ENCODE results near the gene FBXW7. TPM values are rescaled to one million over a fixed set of nuclear protein-coding genes. Genes with fewer than 3 reads are reported as not detected.

The FBXW7 gene
- total RNA-seq, 2 donors from 2014 or later = 34.5 to 40.5 TPM

DNA sequence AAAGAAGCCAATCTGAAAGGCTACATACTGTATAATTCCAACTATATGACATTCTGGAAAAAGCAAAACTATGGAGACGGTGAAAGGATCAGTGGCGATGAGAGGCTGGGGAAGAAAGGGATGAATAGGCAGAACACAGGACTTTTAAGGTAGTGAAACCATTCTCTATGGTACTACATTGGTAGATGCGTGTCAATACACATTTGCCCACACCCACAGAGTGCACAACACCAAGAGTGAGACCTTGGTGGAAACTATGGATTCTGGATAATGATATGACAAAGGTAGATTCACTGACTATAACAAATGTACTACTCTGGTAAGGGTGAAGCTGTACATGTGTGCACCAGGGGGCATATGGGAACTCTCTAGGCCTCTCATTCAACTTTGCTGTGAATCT, 134.5 kb downstream of the FBXW7 start:
- 93 to 100% methylated on average over 3 of the region's 3 CpGs for WGBS, 2 donors
- DNase-seq = no peak
- no peak for TF ChIP-seq POLR2A (IDR thresholded peaks at IDR 0.05)
- TF ChIP-seq, protein P1, sequence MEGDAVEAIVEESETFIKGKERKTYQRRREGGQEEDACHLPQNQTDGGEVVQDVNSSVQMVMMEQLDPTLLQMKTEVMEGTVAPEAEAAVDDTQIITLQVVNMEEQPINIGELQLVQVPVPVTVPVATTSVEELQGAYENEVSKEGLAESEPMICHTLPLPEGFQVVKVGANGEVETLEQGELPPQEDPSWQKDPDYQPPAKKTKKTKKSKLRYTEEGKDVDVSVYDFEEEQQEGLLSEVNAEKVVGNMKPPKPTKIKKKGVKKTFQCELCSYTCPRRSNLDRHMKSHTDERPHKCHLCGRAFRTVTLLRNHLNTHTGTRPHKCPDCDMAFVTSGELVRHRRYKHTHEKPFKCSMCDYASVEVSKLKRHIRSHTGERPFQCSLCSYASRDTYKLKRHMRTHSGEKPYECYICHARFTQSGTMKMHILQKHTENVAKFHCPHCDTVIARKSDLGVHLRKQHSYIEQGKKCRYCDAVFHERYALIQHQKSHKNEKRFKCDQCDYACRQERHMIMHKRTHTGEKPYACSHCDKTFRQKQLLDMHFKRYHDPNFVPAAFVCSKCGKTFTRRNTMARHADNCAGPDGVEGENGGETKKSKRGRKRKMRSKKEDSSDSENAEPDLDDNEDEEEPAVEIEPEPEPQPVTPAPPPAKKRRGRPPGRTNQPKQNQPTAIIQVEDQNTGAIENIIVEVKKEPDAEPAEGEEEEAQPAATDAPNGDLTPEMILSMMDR (IDR thresholded peaks at IDR 0.05) = no peak
- H3K4me1 ChIP-seq = no peaks in the 10 kb centered on the region
- H3K27ac ChIP-seq = no peak overlapping the region
- no peak overlapping the region for H3K4me3 ChIP-seq
- no peak for ATAC-seq
- intact Hi-C loops (cut with DNase I) = no loop called here
- no peaks in the 10 kb centered on the region for H3K27me3 ChIP-seq
- no peaks in the 10 kb centered on the region for H3K36me3 ChIP-seq (replicated peaks in 1 of 2; ENCODE audit: insufficient read depth in 1 of 2, low read depth in 2 of 2)
- no peaks in the 10 kb centered on the region for H3K9me3 ChIP-seq

DNA sequence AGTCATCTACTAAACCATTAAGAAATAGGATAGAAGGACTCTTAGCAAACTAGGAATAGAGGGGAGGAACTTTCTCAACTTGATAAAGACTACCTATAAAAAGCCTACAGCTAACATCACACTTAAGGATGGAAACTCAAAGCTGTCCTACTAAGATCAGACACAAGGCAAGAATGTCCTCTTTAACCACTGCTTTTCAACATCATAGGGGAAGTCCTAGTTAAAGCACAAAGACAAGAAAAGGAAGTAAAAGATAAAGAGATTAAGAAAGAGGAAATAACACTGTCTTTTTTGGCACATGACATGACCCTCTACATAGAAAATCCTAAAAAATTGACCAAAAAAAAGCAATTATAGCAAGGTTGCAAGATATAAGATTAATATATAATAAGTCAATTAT, 136.6 kb downstream of the FBXW7 start:
- ATAC-seq = no peak
- intact Hi-C loops (cut with DNase I) = no loop called here
- no peak for DNase-seq

DNA sequence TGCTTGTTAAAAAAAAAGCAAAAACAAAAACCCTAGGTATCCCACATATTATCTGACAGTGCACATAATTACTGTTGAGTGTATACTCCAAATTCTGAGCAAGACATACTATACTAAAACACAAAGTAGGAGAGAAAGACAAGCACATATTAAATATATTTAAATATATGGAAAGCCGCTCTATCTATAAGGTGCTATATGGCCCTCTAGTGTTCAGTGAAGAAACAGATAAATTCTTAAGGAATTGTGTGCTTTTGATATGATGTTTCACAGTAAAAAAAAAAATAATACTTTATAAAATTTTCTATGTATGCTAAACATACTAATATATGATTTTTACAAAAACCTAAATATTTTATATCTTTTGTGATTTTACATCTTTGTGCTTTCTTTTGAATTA, 137.8 kb downstream of the FBXW7 start:
- DNase-seq (no peak), ATAC-seq (no peak)
- H3K27ac ChIP-seq = no peak overlapping the region
- WGBS, 2 donors = 85 to 95% methylated on average over 1 of the region's 1 CpG
- no peaks in the 10 kb centered on the region for H3K9me3 ChIP-seq
- no peak for TF ChIP-seq POLR2A (IDR thresholded peaks at IDR 0.05)
- TF ChIP-seq, protein P1 (IDR thresholded peaks at IDR 0.05) = peak in 3 of 7 experiments; percentile 8 to 20 (median 12)
- H3K27me3 ChIP-seq = no peaks in the 10 kb centered on the region
- H3K4me1 ChIP-seq = no peaks in the 10 kb centered on the region
- H3K36me3 ChIP-seq (replicated peaks in 1 of 2; ENCODE audit: insufficient read depth in 1 of 2, low read depth in 2 of 2) = no peaks in the 10 kb centered on the region
- intact Hi-C loops (cut with DNase I) = no loop called here
- H3K4me3 ChIP-seq = no peak overlapping the region

More for the DNA sequence above, 136.6 kb downstream of the FBXW7 start:
- no peaks in the 10 kb centered on the region for H3K27me3 ChIP-seq
- no peak overlapping the region for H3K27ac ChIP-seq
- no peaks in the 10 kb centered on the region for H3K36me3 ChIP-seq (replicated peaks in 1 of 2; ENCODE audit: insufficient read depth in 1 of 2, low read depth in 2 of 2)
- no peaks in the 10 kb centered on the region for H3K9me3 ChIP-seq
- no peaks in the 10 kb centered on the region for H3K4me1 ChIP-seq
- TF ChIP-seq POLR2A (IDR thresholded peaks at IDR 0.05) = no peak
- TF ChIP-seq, protein P1 (IDR thresholded peaks at IDR 0.05) = no peak
- no peak overlapping the region for H3K4me3 ChIP-seq

DNA sequence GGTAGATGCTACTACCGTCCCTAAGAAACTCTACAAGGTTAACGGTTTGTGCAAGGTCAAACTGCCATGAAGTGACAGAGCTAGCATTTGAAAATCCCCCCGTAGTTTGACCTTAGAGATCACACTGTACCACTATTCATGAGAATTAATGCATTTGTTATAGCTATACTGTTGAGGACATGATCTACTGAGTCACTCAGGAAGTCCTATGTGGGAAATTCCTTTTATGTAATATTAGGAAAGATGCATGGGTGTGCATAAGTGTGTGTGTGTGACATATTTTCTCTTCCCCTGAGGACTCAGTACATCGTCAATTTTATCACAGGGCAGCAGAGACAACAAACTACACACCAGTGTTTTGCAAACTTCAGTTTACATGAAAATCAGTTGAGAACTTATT, 141.1 kb downstream of the FBXW7 start:
- Histone ChIP-seq H3K27me3 (no peaks in the 10 kb centered on the region), H3K4me1 (no peaks in the 10 kb centered on the region), H3K36me3 (replicated peaks in 1 of 2; ENCODE audit: insufficient read depth in 1 of 2, low read depth in 2 of 2) (no peaks in the 10 kb centered on the region), H3K9me3 (no peaks in the 10 kb centered on the region), H3K4me3 (no peak overlapping the region), H3K27ac (no peak overlapping the region)
- DNase-seq (no peak), ATAC-seq (no peak)
- 78 to 88% methylated on average over 4 of the region's 4 CpGs for WGBS, 2 donors
- no peak for TF ChIP-seq POLR2A (IDR thresholded peaks at IDR 0.05)
- intact Hi-C loops (cut with DNase I) = no loop called here

DNA sequence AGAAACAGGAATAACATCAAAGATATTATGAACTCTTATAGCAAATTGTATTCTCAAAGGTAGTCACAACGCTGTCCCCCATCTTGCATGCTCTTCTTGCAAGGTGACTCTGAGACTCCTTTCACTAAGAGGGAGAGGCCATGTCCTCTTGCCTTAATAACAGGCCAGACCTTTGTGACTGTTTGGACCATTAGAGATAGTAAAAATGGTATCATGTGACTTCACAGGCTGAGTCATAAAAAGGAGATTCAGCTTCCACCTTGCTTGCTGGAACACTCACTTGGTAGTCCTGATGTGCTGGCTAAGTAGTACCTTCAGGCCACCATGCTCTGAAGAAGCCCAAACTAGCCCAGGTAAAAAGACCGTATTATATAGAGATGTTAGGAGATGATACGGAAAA, 143.8 kb downstream of the FBXW7 start:
- no peak for TF ChIP-seq POLR2A (IDR thresholded peaks at IDR 0.05)
- TF ChIP-seq, protein P1 (IDR thresholded peaks at IDR 0.05) = no peak
- Histone ChIP-seq H3K9me3 (no peaks in the 10 kb centered on the region), H3K27me3 (no peaks in the 10 kb centered on the region), H3K27ac (no peak overlapping the region), H3K4me3 (no peak overlapping the region), H3K36me3 (replicated peaks in 1 of 2; ENCODE audit: insufficient read depth in 1 of 2, low read depth in 2 of 2) (no peaks in the 10 kb centered on the region), H3K4me1 (no peaks in the 10 kb centered on the region)
- no peak for DNase-seq
- no peak for ATAC-seq
- 96% methylated on average over 3 of the region's 3 CpGs for WGBS, 2 donors
- intact Hi-C loops (cut with DNase I) = no loop called here

Data from body of pancreas (tissue), 4 donors.